HepG2 (cell line): ENCODE data around the gene DOK5. TPM values are rescaled to one million over a fixed set of nuclear protein-coding genes. Genes with fewer than 3 reads are reported as not detected.

Source experiments
- ATAC-seq: fragments of 200-7000 bp; cut with Tn5 transposase; 3 replicates; pipeline ENCODE4 v1.9.1; 2020; ENCODE audit warnings: mild to moderate bottlenecking, moderate library complexity
- BruUV-seq: library from RNA; stranded (reverse); fragments of 400-500 nt; replicated peaks from 2 replicates; lab custom pipeline; 2021; lab: Mats Ljungman, UMichigan
- CTCF ChIA-PET: fragments of 300-600 bp; formaldehyde crosslinking; extraction: SDS; loops from one replicate; lab custom pipeline; 2021; ENCODE audit warnings: low total read pairs, inconsistent platforms, low intra/inter-chr PET ratio; lab: Yijun Ruan, JAX
- POLR2A ChIA-PET: fragments of 350-600 bp; sonication (Branson Sonifier 250); formaldehyde crosslinking; loops from one replicate; lab custom pipeline; 2020; ENCODE audit warnings: antibody characterized with exemption, inconsistent platforms; lab: Yijun Ruan, JAX
- DNase-seq: peaks from one replicate; pipeline ENCODE4 v3.0.0-alpha.2; 2015; ENCODE audit warnings: low spot score
- FAIRE-seq: peaks from 3 replicates; lab custom pipeline; 2011; peaks lifted over from hg19 to GRCh38; lab: Jason Lieb, UNC
- H2AFZ ChIP-seq: one replicate; pipeline ENCODE4 v1.6.1; 2011; ENCODE audit warnings: low read length, inconsistent platforms
- H3K27ac ChIP-seq: fragments of 300-600 bp; 3 replicates; pipeline ENCODE4 v1.8.0; 2011; ENCODE audit warnings: mixed run types, mild to moderate bottlenecking, mixed read lengths, low read length, inconsistent platforms; ENCODE audit not compliant: insufficient read depth; ENCODE audit errors: extremely low read length
- H3K27me3 ChIP-seq, 2 experiments: fragments of 200-600 bp in 1 of 2; 2 replicates in 1 of 2; 3 replicates in 1 of 2; pipeline versions ENCODE4 v1.6.0 to v1.8.0; 2011; ENCODE audit warnings: low read length in 2 of 2, mild to moderate bottlenecking in 2 of 2, moderate library complexity in 2 of 2, inconsistent platforms in 1 of 2; ENCODE audit not compliant: insufficient read depth in 2 of 2, control insufficient read depth in 1 of 2
- H3K36me3 ChIP-seq, 2 experiments: fragments of 200-600 bp in 1 of 2; replicated peaks in 1 of 2; 2 replicates in 1 of 2; 3 replicates in 1 of 2; pipeline versions ENCODE4 v1.5.1 to v1.8.0; 2011; ENCODE audit warnings: low read length in 2 of 2, inconsistent platforms in 1 of 2; ENCODE audit not compliant: insufficient read depth in 2 of 2, control insufficient read depth in 1 of 2
- H3K4me1 ChIP-seq: 2 replicates; pipeline ENCODE4 v1.5.1; 2012; ENCODE audit warnings: low read length, inconsistent platforms; ENCODE audit not compliant: insufficient read depth
- H3K4me2 ChIP-seq: 2 replicates; pipeline ENCODE4 v1.6.0; 2011; ENCODE audit warnings: low read depth, low read length, inconsistent platforms
- H3K4me3 ChIP-seq, 3 experiments: fragments of 200-600 bp in 1 of 3; sonication (generic), shearing (Covaris generic) in 1 of 3; replicated peaks in 1 of 3; 2 replicates each; pipeline ENCODE4 v1.5.1; 2011 to 2016; ENCODE audit warnings: low read length in 3 of 3, inconsistent platforms in 2 of 3, low read depth in 2 of 3, mild to moderate bottlenecking in 2 of 3, control low read depth in 1 of 3, mixed read lengths in 1 of 3; ENCODE audit not compliant: insufficient read depth in 1 of 3
- H3K79me2 ChIP-seq: one replicate; pipeline ENCODE4 v1.6.1; 2011; ENCODE audit warnings: low read length, inconsistent platforms; ENCODE audit not compliant: insufficient read depth
- H3K9ac ChIP-seq: 2 replicates; pipeline ENCODE4 v1.6.0; 2011; ENCODE audit warnings: mild to moderate bottlenecking, low read depth, low read length, inconsistent platforms; ENCODE audit not compliant: insufficient read depth
- H3K9me3 ChIP-seq: 2 replicates; pipeline ENCODE4 v1.5.1; 2012; ENCODE audit warnings: mild to moderate bottlenecking, low read length
- H4K20me1 ChIP-seq: 2 replicates; pipeline ENCODE4 v1.6.0; 2011; ENCODE audit warnings: inconsistent platforms, mild to moderate bottlenecking, low read length, moderate library complexity; ENCODE audit not compliant: insufficient read depth
- EHMT2 ChIP-seq: fragments of 200-600 bp; sonication (generic); IDR thresholded peaks from 2 replicates; pipeline ENCODE4 v1.7.0; 2017; ENCODE audit warnings: antibody characterized with exemption, low read depth, low read length, borderline replicate concordance
- RBFOX2 ChIP-seq: fragments of 200-400 bp; formaldehyde crosslinking; IDR thresholded peaks from 2 replicates; pipeline ENCODE4 v1.6.1; 2017; ENCODE audit warnings: low read depth, mild to moderate bottlenecking, low read length
- TFDP1 ChIP-seq: IDR thresholded peaks from 2 replicates; pipeline ENCODE4 v1.6.1; 2016; ENCODE audit warnings: missing compliant biosample characterization, missing genetic modification reagents, borderline replicate concordance
- ZNF10 ChIP-seq: sonication (generic); formaldehyde crosslinking; IDR thresholded peaks from 2 replicates; pipeline ENCODE4 v1.4.0; 2020; ENCODE audit warnings: mild to moderate bottlenecking, low read depth, missing genetic modification reagents, borderline replicate concordance
- ZNF329 ChIP-seq: sonication (generic); formaldehyde crosslinking; IDR thresholded peaks from 2 replicates; pipeline ENCODE4 v1.9.0; 2021; ENCODE audit warnings: low read depth, mild to moderate bottlenecking, missing genetic modification reagents
- WGBS: methylation state at CpG from one replicate; pipeline ENCODE4 v1.1.6; 2017; ENCODE audit warnings: low lambda C conversion rate; 5-methylcytosine and 5-hydroxymethylcytosine counted together
- in situ Hi-C: cut with HindIII; loops from 2 replicates; pipeline ENCODE4 v1.10.0; 2017; ENCODE audit warnings: low pct_unique_long_range_greater_than_20kb; ENCODE audit not compliant: extremely low pct_ligation_motif_present
- intact Hi-C: fragments of 100-400 bp; cut with micrococcal nuclease; formaldehyde crosslinking; loops from one replicate; pipeline ENCODE4 v1.10.0; 2022; ENCODE audit not compliant: unreplicated experiment
- polyA plus RNA-seq, 8 experiments: library from polyadenylated mRNA; depleted of rRNA in 3 of 8; stranded (reverse) in 7 of 8; unstranded in 1 of 8; fragments of >200 nt; fragmentation: Illumina TruSeq in 4 of 8; extraction: Trizol in 4 of 8; gene quantifications; 2 replicates each; pipeline versions ENCODE4 v1.2.1 to v1.2.3, GENCODE V29; 2011 to 2016; ENCODE audit warnings: low read depth in 4 of 8, missing spikeins in 1 of 8, mixed read lengths in 1 of 8; ENCODE audit not compliant: insufficient read depth in 1 of 8
- total RNA-seq, 5 experiments: library from RNA; depleted of rRNA; stranded (reverse); fragments of >200 nt; fragmentation: Illumina TruSeq; extraction: Trizol; gene quantifications; 2 replicates each; pipeline ENCODE4 v1.2.3, GENCODE V29; 2016; ENCODE audit warnings: low read depth in 1 of 5

The DOK5 gene
- total and polyA plus RNA-seq, 2 of the 13 experiments (the other 11 are each of a cell fraction or from before 2014, with no cell fraction given): not detected

- ChIA-PET CTCF (no interaction called here), POLR2A (no interaction called here)
- Histone ChIP-seq H3K9me3 (no peaks in the 10 kb centered on the region), H3K4me1 (no peaks in the 10 kb centered on the region), H3K4me3 (no peak overlapping the region), H4K20me1 (no peaks in the 10 kb centered on the region), H2AFZ (no peak overlapping the region), H3K27me3 (no peaks in the 10 kb centered on the region), H3K4me2 (no peak overlapping the region), H3K36me3 (no peaks in the 10 kb centered on the region), H3K79me2 (no peaks in the 10 kb centered on the region), H3K9ac (no peak overlapping the region), H3K27ac (no peak overlapping the region)
- BruUV-seq: no TSS peak
- 0% methylated on average over 4 of the region's 4 CpGs for WGBS
- FAIRE-seq (no peak), ATAC-seq (no peak), DNase-seq (no peak)
- TF ChIP-seq EHMT2: no peak
- no peak for TF ChIP-seq ZNF10 (CRISPR knock-in tag)
- no peak for TF ChIP-seq ZNF329 (CRISPR knock-in tag)
- intact Hi-C loops: no loop called here
- in situ Hi-C loops: no loop called here
Observed at GRCh38 chr20:54545676-54546358, 70.4 kb downstream of the DOK5 start.

- H3K27ac ChIP-seq: no peak overlapping the region
- no peak overlapping the region for H3K4me3 ChIP-seq
- H4K20me1 ChIP-seq: no peaks in the 10 kb centered on the region
- BruUV-seq: no TSS peak
- 28% methylated on average over 8 of the region's 8 CpGs for WGBS
- no peaks in the 10 kb centered on the region for H3K79me2 ChIP-seq
- intact Hi-C loops (no loop called here), in situ Hi-C loops (no loop called here)
- H3K36me3 ChIP-seq: no peaks in the 10 kb centered on the region
- no peaks in the 10 kb centered on the region for H3K4me1 ChIP-seq
- no peak overlapping the region for H3K9ac ChIP-seq
- no peaks in the 10 kb centered on the region for H3K9me3 ChIP-seq
- POLR2A ChIA-PET: no interaction called here
- H2AFZ ChIP-seq: no peak overlapping the region
- DNase-seq (no peak), FAIRE-seq (no peak)
- no peak overlapping the region for H3K4me2 ChIP-seq
- H3K27me3 ChIP-seq: no peaks in the 10 kb centered on the region
- TF ChIP-seq TFDP1 (CRISPR knock-in tag) (no peak), RBFOX2 (no peak)
- TF ChIP-seq, all 625 proteins: peak for 0
- CTCF ChIA-PET: no interaction called here
- no peak for ATAC-seq
Observed at GRCh38 chr20:54548849-54549248, 73.5 kb downstream of the DOK5 start.
